HG03060 (cell line): Measurements from ENCODE around the gene KCNE3.

Experiments used
- ATAC-seq: cut with Tn5 transposase; IDR thresholded peaks from one replicate; pipeline ENCODE4 v1.9.1; 2021; ENCODE audit warnings: low read depth, moderate number of reproducible peaks; ENCODE audit not compliant: unreplicated experiment

KCNE3 gene

DNA sequence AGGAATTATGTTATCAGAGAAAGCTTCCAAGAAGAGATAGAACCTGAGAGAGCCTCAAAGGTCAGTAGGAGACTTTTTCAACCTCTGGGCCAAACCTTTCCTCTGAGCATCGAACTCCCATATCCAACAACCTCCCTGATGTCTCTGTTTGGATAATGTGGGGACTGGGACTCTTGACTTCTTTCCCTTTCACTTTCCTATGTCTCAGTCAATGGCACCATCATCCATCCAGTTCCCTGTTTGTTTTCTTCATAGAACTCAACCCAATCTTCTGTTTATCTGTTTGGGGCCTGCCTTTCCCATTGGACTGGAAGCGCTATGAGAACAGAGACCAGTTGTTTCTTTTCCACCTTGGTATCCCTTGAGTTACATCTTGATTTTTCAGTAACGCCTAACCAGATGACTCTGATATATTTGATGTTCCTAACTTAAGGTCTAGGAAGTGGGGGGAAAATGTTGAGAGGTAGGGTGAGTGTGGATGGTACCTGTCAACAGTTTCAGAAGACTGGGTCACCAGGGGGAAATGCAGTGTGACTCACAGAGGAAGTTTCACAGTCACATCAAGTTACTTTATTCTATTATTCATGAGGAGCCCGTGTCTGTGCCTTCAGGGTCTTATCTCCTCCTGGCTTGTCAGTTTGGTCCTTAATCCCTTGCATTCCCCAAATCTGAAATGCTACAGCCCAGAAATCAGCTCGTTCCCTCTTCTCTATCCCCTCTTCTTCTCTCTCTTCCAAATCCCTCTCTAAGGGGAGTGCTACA is 4.5 kb upstream of the KCNE3 start:
- ATAC-seq: no peak

DNA sequence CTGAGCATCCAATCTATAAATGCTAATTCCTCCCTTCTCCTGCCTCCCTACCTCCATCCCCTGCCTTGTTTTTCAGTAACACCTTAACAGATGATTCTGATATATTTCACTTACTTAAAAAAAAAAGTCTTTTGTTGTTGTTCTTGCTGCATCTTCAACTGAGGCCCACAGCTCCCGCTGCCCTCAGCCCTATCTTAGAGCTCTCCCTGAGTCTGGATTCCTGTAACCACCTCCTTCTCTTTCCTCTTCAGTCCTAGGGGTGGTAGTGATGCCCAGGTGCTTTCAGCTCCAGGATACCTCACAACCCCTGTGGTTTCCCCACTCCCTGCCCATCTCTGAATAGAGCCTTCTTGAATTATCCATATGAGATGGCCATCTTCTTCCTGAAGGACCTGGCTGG is 3.7 kb upstream of the KCNE3 start:
- ATAC-seq: no peak

DNA sequence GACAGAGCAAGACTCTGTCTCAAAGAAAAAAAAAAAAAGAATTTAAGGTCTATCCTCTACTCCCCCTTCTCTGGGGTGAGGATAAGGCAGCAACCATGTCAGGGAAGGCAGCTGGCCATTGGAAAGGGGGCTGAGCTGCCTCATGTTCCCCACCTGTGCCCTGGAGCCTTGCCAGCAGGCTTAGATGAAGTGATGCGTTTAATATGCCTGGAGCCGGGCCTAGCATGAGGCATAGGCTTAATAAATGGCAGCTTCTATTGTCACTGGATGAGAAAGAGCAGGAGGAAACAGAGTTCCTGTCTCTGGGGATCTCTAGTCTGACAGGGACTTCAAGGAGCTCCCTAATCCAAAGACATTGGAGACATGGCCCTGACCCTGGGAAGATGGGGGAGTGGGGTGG is 3.2 kb upstream of the KCNE3 start:
- ATAC-seq: no peak

DNA sequence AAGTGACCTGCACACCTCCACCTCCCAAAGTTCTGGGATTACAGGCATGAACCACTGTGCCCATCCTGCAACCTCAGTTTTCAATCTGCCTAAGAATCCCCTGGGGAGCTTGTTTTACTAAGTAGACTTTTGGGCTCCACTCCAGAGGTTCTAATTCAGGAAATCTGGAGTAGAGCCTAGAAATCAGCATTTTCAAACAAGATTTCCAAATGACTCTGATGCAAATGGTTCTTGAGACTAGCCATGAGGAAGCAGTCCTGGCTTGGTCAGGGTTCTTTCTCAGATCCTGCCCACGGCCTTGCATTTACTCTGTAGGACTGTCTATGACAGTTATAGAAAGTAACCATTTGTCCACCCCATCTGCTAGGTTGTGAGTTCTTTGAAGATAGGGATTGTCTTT is 1.6 kb upstream of the KCNE3 start:
- no peak for ATAC-seq

DNA sequence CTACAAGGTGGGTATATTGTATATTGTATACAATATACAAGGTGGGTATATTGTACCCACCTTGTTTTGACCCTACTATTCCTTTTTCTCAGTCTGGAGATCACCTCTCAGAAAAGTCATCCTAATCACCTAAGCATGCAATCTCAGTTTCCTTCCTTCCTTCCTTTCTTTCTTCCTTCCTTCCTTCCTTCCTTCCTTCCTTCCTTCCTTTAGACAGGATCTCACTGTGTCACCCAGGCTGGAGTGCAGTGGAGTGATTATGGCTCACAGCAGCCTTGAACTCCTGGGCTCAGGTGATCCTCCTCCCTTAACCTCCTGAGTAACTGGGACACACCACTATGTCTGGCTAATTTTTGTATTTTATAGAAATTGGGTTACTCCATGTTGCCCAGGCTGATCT is 1.2 kb upstream of the KCNE3 start:
- ATAC-seq: no peak

- no peak for ATAC-seq
Observed at GRCh38 chr11:74468058-74468457, 709 bp upstream of the KCNE3 start.

- no peak for ATAC-seq
Observed at GRCh38 chr11:74465291-74465708, 2.0 kb downstream of the KCNE3 start.

GRCh38 chr11:74464746-74465145 is 2.6 kb downstream of the KCNE3 start:
- ATAC-seq: no peak

DNA sequence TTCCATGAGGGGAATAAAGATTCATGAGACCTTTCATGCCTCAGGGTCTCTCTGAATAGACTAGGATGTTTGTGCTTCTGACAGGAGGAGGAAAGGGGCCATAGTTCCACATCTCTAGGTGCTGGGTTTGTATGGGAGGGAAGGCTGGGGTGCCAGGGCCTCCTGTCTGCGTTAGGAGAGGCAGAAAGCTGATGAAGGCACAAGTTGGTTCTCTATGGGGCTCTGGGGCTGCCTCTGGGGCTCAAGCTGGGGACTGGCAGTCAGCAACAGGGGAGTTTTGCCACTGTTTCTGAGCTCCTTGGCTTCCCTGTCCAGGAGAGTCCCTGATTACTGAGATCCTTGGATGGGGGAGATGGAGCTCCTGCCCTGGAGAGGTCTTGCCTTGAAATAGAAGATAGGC is 4.1 kb downstream of the KCNE3 start:
- no peak for ATAC-seq

GRCh38 chr11:74462631-74463030 is 4.7 kb downstream of the KCNE3 start:
- no peak for ATAC-seq

GRCh38 chr11:74462009-74462408 is 5.3 kb downstream of the KCNE3 start:
- ATAC-seq: no peak

DNA sequence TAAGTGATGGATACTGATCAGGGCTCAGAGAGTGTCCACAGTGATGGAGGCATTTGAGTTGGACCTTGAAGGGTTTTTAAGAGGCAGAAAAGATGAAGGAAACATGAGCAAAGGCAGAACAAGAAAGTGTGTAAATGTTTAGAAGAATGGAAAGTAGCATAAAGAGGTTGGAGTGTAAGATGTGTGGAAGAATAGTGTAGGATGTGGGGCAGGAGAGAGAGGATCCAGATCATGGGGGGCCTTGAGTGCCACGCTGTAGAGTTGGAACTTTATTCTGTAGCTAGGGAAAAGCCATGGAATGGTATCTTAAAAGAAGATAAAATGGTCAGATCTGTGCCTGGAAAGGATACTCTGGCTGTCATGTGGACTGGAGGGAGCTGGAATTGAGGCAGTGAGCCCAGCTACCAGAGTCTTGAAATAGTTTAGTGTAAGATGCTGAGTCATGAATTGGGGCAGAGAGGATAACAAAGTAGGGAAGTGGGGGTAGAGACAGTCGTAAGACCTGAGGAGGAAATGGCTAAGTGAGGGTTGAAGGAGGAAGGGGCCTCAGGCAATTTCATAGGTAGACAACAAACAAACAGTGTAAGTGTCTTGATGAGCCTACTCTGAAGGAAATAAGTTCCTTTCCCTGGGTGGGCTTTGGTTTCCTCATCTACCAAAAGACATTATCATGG is 6.7 kb downstream of the KCNE3 start:
- no peak for ATAC-seq

DNA sequence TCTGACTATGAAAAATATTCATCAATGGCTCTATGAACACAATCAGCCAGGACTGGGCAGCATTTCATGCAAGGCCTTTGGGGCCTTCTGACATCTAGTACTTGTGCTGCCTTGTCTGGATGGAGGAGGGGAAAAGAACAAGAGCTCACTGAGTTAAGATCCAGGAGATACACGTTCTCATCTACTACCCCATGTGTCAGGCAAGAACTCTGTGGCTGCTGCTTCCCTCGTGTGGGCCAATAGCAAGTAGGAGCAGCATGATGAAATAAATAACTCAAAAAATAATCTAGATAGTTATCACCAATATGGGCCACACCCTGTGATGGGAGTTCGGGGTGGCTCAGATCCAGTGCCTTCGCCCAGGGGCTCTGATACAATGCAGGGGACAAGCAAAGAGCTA is 7.3 kb downstream of the KCNE3 start:
- no peak for ATAC-seq

- no peak for ATAC-seq
Observed at GRCh38 chr11:74459584-74459983, 7.8 kb downstream of the KCNE3 start.

- no peak for ATAC-seq
Observed at GRCh38 chr11:74457356-74457755, 10.0 kb downstream of the KCNE3 start.

DNA sequence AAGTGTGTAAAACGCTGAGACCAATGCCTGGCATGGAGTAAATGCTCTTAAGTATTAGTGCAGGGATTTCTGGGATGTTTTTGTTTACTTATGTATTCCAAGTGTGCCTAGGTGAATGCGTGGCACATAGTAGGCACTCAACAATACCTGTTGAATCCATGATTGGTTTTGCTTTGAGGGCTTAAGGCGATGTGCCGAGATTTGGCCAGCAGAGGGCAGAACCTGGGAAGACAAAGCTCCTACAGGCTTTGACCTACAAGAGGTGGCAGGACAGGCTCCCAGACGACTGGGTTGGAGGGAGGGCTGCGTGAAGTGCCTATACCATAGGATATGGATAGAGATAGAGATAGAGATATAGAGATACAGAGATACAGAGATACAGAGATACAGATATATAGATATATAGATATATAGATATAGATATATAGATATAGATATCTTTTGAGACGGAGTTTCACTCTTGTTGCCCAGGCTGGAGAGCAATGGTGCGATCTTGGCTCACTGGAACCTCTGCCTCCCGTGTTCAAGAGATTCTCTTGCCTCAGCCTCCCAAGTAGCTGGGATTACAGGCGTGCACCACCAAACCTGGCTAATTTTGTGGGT is 13.9 kb downstream of the KCNE3 start:
- ATAC-seq: no peak

- ATAC-seq: no peak
Observed at GRCh38 chr11:74452366-74452765, 15.0 kb downstream of the KCNE3 start.

DNA sequence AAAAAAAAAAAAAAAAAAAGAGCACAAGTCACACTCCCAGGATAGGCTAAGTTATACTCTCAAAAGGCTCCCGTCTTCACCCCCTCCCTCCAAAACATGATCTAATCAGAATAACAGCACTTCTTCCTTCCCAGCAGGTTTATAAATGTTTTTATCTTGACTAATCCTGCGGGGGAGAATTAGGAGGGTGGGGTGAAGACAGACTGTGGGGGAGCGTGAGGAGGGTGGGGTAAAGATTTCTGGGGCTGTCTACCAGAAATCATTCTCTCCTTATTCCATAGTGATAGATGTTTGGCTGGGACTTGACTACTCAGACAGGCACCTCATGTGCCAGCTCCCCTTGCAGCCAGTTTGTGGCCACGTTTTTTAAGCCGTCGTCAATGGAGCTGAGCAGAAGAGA is 17.0 kb downstream of the KCNE3 start:
- no peak for ATAC-seq

- no peak for ATAC-seq
Observed at GRCh38 chr11:74449369-74449931, 17.9 kb downstream of the KCNE3 start.

DNA sequence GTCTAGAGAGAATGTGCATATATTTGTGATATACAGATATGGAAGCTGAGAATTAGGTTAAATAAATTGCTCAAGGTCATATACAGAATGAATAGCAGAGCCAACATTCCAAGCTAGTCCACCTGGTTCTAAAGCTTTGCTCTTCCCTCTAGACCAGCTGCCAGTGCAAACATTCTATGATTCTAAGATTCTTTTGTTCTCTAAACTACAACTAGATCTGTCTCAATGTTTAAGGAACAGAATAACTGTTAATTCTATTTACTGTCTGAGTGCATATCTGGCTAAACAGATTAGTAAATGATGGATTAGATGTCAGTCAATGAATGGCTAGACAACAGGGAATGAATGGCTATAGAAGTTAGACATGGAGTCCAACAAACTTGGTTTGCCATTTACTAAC is 19.6 kb downstream of the KCNE3 start:
- ATAC-seq: no peak

- no peak for ATAC-seq
Observed at GRCh38 chr11:74446532-74446938, 20.8 kb downstream of the KCNE3 start.
